Hepatocyte (in vitro differentiated cells): Measurements from ENCODE around the gene MCL1. TPM values are rescaled to one million over a fixed set of nuclear protein-coding genes. Genes with fewer than 3 reads are reported as not detected.

Experiments used
- DNase-seq: peaks from one replicate; pipeline ENCODE4 v3.0.0-alpha.2; 2016; ENCODE audit warnings: low spot score
- H2AFZ ChIP-seq: fragments of 200-600 bp; sonication (generic); 2 replicates; pipeline ENCODE4 v1.6.0; 2016; ENCODE audit warnings: antibody characterized with exemption, mild to moderate bottlenecking
- H3K27ac ChIP-seq: fragments of 200-600 bp; sonication (generic); 2 replicates; pipeline ENCODE4 v1.5.1; 2016; ENCODE audit warnings: mild to moderate bottlenecking
- H3K27me3 ChIP-seq: fragments of 200-600 bp; sonication (generic); 2 replicates; pipeline ENCODE4 v1.6.1; 2016
- H3K36me3 ChIP-seq: fragments of 200-600 bp; sonication (generic); replicated peaks from 2 replicates; pipeline ENCODE4 v1.5.1; 2016; ENCODE audit warnings: low read depth; ENCODE audit not compliant: insufficient read depth
- H3K4me1 ChIP-seq: fragments of 200-600 bp; sonication (generic); 2 replicates; pipeline ENCODE4 v1.5.1; 2016; ENCODE audit warnings: mild to moderate bottlenecking, moderate library complexity; ENCODE audit not compliant: insufficient read depth
- H3K4me2 ChIP-seq: fragments of 200-600 bp; sonication (generic); 2 replicates; pipeline ENCODE4 v1.6.0; 2016
- H3K4me3 ChIP-seq: fragments of 200-600 bp; sonication (generic); 2 replicates; pipeline ENCODE4 v1.5.1; 2016; ENCODE audit warnings: mild to moderate bottlenecking
- H3K79me2 ChIP-seq: fragments of 200-600 bp; sonication (generic); 2 replicates; pipeline ENCODE4 v1.6.0; 2017; ENCODE audit warnings: mild to moderate bottlenecking
- H3K9me2 ChIP-seq: fragments of 200-600 bp; sonication (generic); replicated peaks from 2 replicates; pipeline ENCODE4 v1.6.0; 2017; ENCODE audit warnings: mild to moderate bottlenecking; ENCODE audit not compliant: insufficient read depth
- H3K9me3 ChIP-seq: fragments of 200-600 bp; sonication (generic); 2 replicates; pipeline ENCODE4 v1.5.1; 2016; ENCODE audit warnings: low read depth, mild to moderate bottlenecking
- H4K20me1 ChIP-seq: fragments of 200-600 bp; sonication (generic); 2 replicates; pipeline ENCODE4 v1.6.0; 2016; ENCODE audit warnings: mild to moderate bottlenecking; ENCODE audit not compliant: insufficient read depth, poor library complexity, severe bottlenecking
- EZH2 ChIP-seq: fragments of 200-600 bp; sonication (generic); IDR thresholded peaks from 2 replicates; pipeline ENCODE4 v1.6.1; 2016; ENCODE audit warnings: antibody characterized with exemption, mild to moderate bottlenecking, borderline replicate concordance
- WGBS: methylation state at CpG from one replicate; pipeline ENCODE4 v1.1.6; 2016; ENCODE audit warnings: low lambda C conversion rate; ENCODE audit errors: missing lambda C conversion rate; 5-methylcytosine and 5-hydroxymethylcytosine counted together
- polyA plus RNA-seq: library from polyadenylated mRNA; unstranded; fragments of >200 nt; fragmentation: Nextera tagmentation; extraction: Ambion mirVana; gene quantifications from 2 replicates; pipeline ENCODE4 v1.2.1, GENCODE V29; 2016
- total RNA-seq: library from RNA; depleted of rRNA; stranded (reverse); fragments of >200 nt; gene quantifications from 2 replicates; pipeline ENCODE4 v1.2.3, GENCODE V29; 2014
- TF ChIP-seq, protein P1 (sequence below): fragments of 200-600 bp; sonication (generic); IDR thresholded peaks from 2 replicates; pipeline ENCODE4 v1.5.1; 2016; ENCODE audit warnings: antibody characterized with exemption, mild to moderate bottlenecking; ENCODE audit not compliant: poor library complexity

MCL1 gene
- total and polyA plus RNA-seq, 2 experiments from 2014 or later = 150 to 388 TPM

DNA sequence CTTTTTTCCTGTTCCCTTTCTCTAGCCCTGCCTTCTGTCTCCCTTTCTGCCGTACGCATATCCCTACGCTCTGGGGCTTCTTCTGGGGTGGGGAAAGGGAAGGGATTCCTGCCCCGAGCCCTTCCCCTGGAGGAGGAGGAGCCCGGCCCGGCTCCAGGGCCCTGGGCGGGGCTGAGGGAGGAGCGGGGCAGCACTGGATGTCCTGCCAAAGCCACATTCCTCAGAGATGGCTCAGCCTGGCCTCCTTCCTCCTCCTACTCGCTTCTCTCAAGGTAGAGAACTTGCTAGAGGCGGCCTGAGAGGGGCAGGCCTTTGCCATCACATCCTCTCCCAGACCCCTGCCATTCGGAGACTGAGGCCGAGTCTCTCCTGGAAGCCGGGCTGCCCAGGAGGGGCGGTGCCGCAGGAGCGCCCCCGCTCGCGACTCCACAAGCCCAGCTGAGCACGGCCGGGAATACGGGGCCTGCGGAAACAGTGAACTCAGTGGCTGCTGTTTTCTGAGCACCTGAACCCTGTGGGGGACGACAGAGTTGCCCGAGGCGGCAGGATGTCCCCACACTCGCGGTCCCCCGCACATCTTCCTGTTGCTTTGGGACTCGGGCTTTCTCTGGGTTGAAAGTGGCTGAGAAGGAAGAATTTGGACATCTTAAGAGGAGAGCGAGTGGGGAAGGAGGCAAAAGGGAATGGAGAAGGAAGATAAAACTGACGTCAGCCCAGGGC lies 18.0 kb downstream of the MCL1 start:
- TF ChIP-seq EZH2 = no peak
- TF ChIP-seq, protein P1, sequence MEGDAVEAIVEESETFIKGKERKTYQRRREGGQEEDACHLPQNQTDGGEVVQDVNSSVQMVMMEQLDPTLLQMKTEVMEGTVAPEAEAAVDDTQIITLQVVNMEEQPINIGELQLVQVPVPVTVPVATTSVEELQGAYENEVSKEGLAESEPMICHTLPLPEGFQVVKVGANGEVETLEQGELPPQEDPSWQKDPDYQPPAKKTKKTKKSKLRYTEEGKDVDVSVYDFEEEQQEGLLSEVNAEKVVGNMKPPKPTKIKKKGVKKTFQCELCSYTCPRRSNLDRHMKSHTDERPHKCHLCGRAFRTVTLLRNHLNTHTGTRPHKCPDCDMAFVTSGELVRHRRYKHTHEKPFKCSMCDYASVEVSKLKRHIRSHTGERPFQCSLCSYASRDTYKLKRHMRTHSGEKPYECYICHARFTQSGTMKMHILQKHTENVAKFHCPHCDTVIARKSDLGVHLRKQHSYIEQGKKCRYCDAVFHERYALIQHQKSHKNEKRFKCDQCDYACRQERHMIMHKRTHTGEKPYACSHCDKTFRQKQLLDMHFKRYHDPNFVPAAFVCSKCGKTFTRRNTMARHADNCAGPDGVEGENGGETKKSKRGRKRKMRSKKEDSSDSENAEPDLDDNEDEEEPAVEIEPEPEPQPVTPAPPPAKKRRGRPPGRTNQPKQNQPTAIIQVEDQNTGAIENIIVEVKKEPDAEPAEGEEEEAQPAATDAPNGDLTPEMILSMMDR = peak; percentile 19
- H3K9me3 ChIP-seq = no peaks in the 10 kb centered on the region
- no peaks in the 10 kb centered on the region for H3K36me3 ChIP-seq
- H3K4me2 ChIP-seq = peak overlapping the region; percentile 80
- no peaks in the 10 kb centered on the region for H3K9me2 ChIP-seq
- H3K27ac ChIP-seq = peak overlapping the region; percentile 99
- H3K27me3 ChIP-seq = no peaks in the 10 kb centered on the region
- H3K4me1 ChIP-seq = peaks cover 47% of the 10 kb centered on the region
- WGBS = 2% methylated on average over 29 of the region's 32 CpGs
- peaks cover 58% of the 10 kb centered on the region for H3K79me2 ChIP-seq
- peak; percentile 98 for DNase-seq
- peak overlapping the region; percentile 21 for H3K4me3 ChIP-seq
- no peak overlapping the region for H2AFZ ChIP-seq
- no peaks in the 10 kb centered on the region for H4K20me1 ChIP-seq

DNA sequence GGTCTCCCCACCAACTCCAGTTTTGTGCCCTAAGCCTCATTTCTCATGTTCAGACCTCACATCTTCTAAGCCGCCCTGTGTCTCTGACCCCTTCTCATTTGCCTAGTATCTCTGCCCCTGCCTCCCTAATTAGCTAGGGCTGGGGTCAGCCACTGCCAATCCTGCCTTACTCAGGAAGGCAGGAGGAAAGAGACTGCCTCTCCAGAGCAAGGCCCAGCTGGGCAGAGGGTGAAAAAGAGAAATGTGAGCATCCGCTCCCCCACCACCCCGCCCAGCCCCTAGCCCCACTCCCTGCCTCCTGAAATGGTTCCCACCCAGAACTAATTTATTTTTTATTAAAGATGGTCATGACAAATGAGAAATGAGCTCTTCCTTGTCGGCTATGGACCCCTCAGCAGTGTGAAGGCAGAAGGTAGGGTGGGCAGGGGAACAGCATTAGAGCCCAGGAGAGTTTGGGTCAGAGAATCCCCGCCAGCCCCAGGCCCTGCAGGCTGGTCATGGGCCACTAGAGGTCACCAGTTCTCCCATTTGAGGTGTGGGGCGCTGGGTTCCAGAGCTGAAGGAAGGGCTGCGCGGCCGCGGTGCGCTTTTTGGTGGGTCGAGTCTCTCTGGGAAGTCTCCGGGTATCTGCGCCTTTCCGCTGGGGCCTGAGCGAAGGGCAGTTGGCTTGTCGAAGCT lies 18.7 kb downstream of the MCL1 start:
- Histone ChIP-seq H3K4me1 (peaks cover 42% of the 10 kb centered on the region), H4K20me1 (no peaks in the 10 kb centered on the region), H3K27ac (peak overlapping the region; percentile 99), H3K9me3 (no peaks in the 10 kb centered on the region), H3K9me2 (no peaks in the 10 kb centered on the region), H3K4me2 (peak overlapping the region; percentile 80), H3K36me3 (no peaks in the 10 kb centered on the region), H3K27me3 (no peaks in the 10 kb centered on the region), H3K4me3 (peak overlapping the region; percentile 18), H2AFZ (no peak overlapping the region), H3K79me2 (peaks cover 51% of the 10 kb centered on the region)
- peak; percentile 94 for DNase-seq
- WGBS = 17% methylated on average over 17 of the region's 17 CpGs
- TF ChIP-seq EZH2 = no peak
- TF ChIP-seq, protein P1 = peak; percentile 90

DNA sequence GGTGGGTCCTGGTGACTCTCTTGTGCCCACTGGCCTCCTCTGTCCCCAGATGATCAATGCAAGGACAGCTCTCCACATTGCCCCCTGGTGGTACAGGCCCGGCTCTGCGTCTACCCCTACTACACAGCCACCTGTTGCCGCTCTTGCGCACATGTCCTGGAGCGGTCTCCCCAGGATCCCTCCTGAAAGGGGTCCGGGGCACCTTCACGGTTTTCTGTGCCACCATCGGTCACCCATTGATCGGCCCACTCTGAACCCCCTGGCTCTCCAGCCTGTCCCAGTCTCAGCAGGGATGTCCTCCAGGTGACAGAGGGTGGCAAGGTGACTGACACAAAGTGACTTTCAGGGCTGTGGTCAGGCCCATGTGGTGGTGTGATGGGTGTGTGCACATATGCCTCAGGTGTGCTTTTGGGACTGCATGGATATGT lies 19.4 kb downstream of the MCL1 start:
- Histone ChIP-seq H3K27me3 (no peaks in the 10 kb centered on the region), H3K36me3 (no peaks in the 10 kb centered on the region), H3K9me2 (no peaks in the 10 kb centered on the region), H3K79me2 (peaks cover 44% of the 10 kb centered on the region), H4K20me1 (no peaks in the 10 kb centered on the region), H3K4me1 (peaks cover 37% of the 10 kb centered on the region), H3K27ac (peak overlapping the region; percentile 99), H3K9me3 (no peaks in the 10 kb centered on the region), H3K4me2 (peak overlapping the region; percentile 80), H3K4me3 (no peak overlapping the region), H2AFZ (no peak overlapping the region)
- 43% methylated on average over 9 of the region's 9 CpGs for WGBS
- TF ChIP-seq EZH2 = no peak
- TF ChIP-seq, protein P1 = peak; percentile 77
- peak; percentile 80 for DNase-seq
